ENCODE measurements around the gene SLC35F1. TPM values are rescaled to one million over a fixed set of nuclear protein-coding genes. Genes with fewer than 3 reads are reported as not detected.

SLC35F1 gene
- total and polyA plus RNA-seq, 4 donors: 0.01 to 0.09 (median 0.08) TPM; not detected in 1

- H3K36me3 ChIP-seq (ENCODE audit: control insufficient read depth in 4 of 4, insufficient read depth in 3 of 4, low read depth in 1 of 4, low read length in 3 of 4): no peaks in the 10 kb centered on the region
- H3K27ac ChIP-seq (ENCODE audit: low read depth in 1 of 2, low read length in 2 of 2): no peak overlapping the region
- H3K4me3 ChIP-seq (ENCODE audit: low read depth in 1 of 3, low read length in 3 of 3): no peak overlapping the region
- no peaks in the 10 kb centered on the region for H3K9me3 ChIP-seq (ENCODE audit: control insufficient read depth in 4 of 4, low read length in 3 of 4)
- no peaks in the 10 kb centered on the region for H3K4me1 ChIP-seq (ENCODE audit: control insufficient read depth in 4 of 4, insufficient read depth in 4 of 4, low read length in 3 of 4)
- H3K9ac ChIP-seq (ENCODE audit: low read depth in 1 of 2, low read length in 2 of 2): no peak overlapping the region
- WGBS: 72% methylated on average over 5 of the region's 5 CpGs
- no peak for DNase-seq (ENCODE audit: low spot score)
- TF ChIP-seq GABPA (IDR thresholded peaks at IDR 0.05 in 1 of 2, conservative IDR thresholded peaks at IDR 0.05 in 1 of 2) (no peak), RAD21 (IDR thresholded peaks at IDR 0.05) (peak; percentile 54 to 68)
- H3K27me3 ChIP-seq (ENCODE audit: control insufficient read depth in 4 of 4, insufficient read depth in 4 of 4, low read length in 3 of 4): no peaks in the 10 kb centered on the region
Observed at GRCh38 chr6:118284736-118285360, 377.8 kb downstream of the SLC35F1 start.

- no peaks in the 10 kb centered on the region for H3K4me1 ChIP-seq (ENCODE audit: control insufficient read depth in 4 of 4, insufficient read depth in 4 of 4, low read length in 3 of 4)
- no peak overlapping the region for H3K27ac ChIP-seq (ENCODE audit: low read depth in 1 of 2, low read length in 2 of 2)
- TF ChIP-seq FOXA1 (IDR thresholded peaks at IDR 0.05): no peak
- no peak for TF ChIP-seq FOXA2 (IDR thresholded peaks at IDR 0.05)
- TF ChIP-seq ZBTB33 (IDR thresholded peaks at IDR 0.05): no peak
- no peak for TF ChIP-seq EGR1 (IDR thresholded peaks at IDR 0.05; ENCODE audit: low read depth in 2 of 2)
- TF ChIP-seq YY1 (IDR thresholded peaks at IDR 0.05): no peak
- no peak for TF ChIP-seq JUND (IDR thresholded peaks at IDR 0.05)
- TF ChIP-seq SP1 (IDR thresholded peaks at IDR 0.05): no peak
- TF ChIP-seq HNF4A (conservative IDR thresholded peaks at IDR 0.05): no peak
- no peak for TF ChIP-seq GABPA (IDR thresholded peaks at IDR 0.05 in 1 of 2, conservative IDR thresholded peaks at IDR 0.05 in 1 of 2)
- no peak for TF ChIP-seq ATF3 (IDR thresholded peaks at IDR 0.05)
- TF ChIP-seq CTCF (IDR thresholded peaks at IDR 0.05; ENCODE audit: low read depth, low read length, missing input control): no peak
- no peak for TF ChIP-seq RXRA (IDR thresholded peaks at IDR 0.05)
- no peak for TF ChIP-seq MAX (IDR thresholded peaks at IDR 0.05)
- no peak for TF ChIP-seq HNF4G (IDR thresholded peaks at IDR 0.05)
- TF ChIP-seq TAF1 (conservative IDR thresholded peaks at IDR 0.05): no peak
- no peak for TF ChIP-seq RAD21 (IDR thresholded peaks at IDR 0.05)
- no peak for TF ChIP-seq REST (IDR thresholded peaks at IDR 0.05)
- H3K27me3 ChIP-seq (ENCODE audit: control insufficient read depth in 4 of 4, insufficient read depth in 4 of 4, low read length in 3 of 4): no peaks in the 10 kb centered on the region
- H3K9ac ChIP-seq (ENCODE audit: low read depth in 1 of 2, low read length in 2 of 2): no peak overlapping the region
- no peaks in the 10 kb centered on the region for H3K36me3 ChIP-seq (ENCODE audit: control insufficient read depth in 4 of 4, insufficient read depth in 3 of 4, low read depth in 1 of 4, low read length in 3 of 4)
- DNase-seq (ENCODE audit: low spot score): no peak
- 79% methylated on average over 1 of the region's 1 CpG for WGBS
- no peaks in the 10 kb centered on the region for H3K9me3 ChIP-seq (ENCODE audit: control insufficient read depth in 4 of 4, low read length in 3 of 4)
- H3K4me3 ChIP-seq (ENCODE audit: low read depth in 1 of 3, low read length in 3 of 3): no peak overlapping the region
Observed at GRCh38 chr6:118285791-118286190, 378.7 kb downstream of the SLC35F1 start.

All from liver (tissue), 9 donors.